ENCODE measurements around the gene C3orf70. TPM values are rescaled to one million over a fixed set of nuclear protein-coding genes. Genes with fewer than 3 reads are reported as not detected.
A peak's percentile ranks its signal among the peaks of the same experiment; 100 is the strongest.

C3orf70 gene
- polyA plus RNA-seq, 1 donor, result 3.2 TPM

DNA sequence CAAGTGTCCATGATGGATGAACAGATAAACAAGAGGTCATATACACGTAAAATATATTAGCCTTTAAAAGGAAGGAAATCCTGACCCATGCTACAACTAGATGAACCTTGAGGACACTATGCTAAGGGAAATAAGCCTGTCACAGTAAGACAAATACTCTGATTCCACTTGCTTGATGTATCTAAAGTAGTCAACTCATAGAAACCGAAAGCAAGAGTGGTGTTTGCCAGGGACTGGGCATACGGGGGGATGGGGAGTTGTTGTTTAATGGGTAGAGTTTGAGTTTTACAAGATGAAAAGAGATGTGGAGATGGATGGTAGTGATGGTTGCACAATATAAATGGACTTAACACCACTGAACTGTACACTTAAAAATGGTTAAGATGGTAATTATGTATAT lies 65.4 kb downstream of the C3orf70 start:
- DNase-seq (ENCODE audit: low read depth), result no peak

DNA sequence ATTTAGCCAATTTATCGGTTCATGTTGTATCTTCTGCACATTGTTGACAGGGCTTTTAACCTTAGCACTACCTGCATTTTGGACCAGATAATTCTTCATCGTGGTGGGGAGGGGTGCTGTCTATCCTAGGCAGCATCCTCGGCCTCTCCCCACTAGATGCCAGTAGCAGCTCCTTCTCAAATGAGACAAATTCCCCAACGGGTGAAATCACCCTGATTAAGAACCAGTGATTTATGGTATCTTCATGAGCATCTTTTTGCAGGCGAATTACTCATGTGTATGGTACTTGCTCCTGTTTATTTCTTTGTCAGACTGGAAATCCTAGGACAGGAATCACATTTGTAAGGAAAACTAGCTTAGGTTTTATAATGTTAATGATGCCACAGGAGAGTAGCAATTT lies 68.0 kb downstream of the C3orf70 start:
- no peak for DNase-seq (ENCODE audit: low read depth)

DNA sequence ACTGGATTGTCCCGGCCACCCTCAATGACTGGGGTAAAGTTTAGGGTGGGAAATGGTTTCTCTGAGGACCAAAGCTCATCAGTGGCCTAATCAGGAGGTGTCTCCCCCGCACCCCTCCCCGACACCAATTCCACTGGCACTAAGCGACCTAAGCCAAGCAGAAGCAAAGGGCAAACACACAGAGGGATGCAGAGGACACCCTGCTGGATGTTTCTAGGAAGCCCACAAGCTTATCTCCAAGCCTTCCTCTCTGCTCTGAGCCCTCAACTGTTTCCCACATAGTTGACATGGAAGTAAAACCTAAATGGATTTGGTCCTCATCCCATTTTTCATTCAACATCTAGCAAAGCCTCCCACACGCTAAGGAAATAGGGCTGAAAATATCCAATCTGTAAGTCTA lies 68.5 kb downstream of the C3orf70 start:
- DNase-seq (ENCODE audit: low read depth), result no peak

- DNase-seq (ENCODE audit: low read depth), result no peak
Measured at GRCh38 chr3:185082829-185083228, 70.0 kb downstream of the C3orf70 start.

DNA sequence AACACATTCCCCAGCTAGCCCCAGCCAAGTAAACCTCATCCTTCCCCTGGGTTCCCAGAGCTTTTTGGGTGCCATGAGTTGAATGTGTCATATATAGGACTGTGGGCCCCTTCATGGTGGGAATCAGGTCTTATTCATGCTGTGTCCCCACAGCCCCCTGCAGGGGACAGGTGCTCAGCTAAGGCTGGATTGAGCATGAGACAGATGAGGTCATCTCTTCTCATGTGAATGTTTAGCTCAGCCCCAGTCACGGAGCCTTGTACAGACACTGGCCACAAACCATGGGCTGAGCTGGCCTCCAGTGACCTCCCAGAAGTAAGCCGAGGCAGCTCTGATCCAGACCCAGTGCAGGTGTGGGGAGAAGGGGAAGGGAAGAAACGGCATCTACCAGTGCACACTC lies 70.7 kb downstream of the C3orf70 start:
- DNase-seq (ENCODE audit: low read depth), result no peak

DNA sequence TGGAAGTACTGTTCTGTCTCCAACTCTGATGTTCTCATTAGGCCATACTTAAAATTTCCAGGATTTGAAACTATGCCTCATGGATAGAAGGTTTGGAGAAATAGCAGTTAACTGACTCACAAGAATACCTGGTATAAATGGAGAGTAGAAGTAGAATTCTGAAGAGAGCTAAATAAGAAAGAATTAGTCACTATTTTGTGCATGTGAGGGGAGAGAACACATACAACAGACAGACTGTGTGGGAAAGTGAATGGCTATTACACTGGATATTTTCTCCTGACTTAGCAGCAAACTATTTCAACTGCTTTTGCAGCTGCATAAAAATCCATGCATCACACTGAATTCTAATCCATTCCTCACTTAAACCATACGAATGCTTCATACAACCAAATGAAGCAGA lies 71.3 kb downstream of the C3orf70 start:
- no peak for DNase-seq (ENCODE audit: low read depth)

DNA sequence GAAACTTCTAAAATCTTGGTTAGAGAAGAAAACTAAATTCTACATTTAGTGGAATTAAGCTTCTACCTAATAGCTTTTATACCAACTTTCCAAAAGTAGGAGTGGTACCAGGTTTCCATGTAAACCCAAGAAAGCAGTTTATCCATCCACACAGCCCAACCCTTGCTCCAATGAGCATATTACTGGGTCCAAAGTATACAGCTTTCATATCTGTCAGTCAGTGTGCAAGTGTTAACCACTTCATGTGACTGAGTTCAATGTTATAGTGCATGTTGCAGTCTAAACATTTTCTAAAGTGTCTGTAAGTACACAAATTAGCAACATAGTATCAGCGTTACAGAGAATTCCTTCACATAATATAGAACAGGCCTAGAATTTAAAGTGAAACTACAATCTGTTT lies 73.2 kb downstream of the C3orf70 start:
- DNase-seq (ENCODE audit: low read depth), result no peak

DNA sequence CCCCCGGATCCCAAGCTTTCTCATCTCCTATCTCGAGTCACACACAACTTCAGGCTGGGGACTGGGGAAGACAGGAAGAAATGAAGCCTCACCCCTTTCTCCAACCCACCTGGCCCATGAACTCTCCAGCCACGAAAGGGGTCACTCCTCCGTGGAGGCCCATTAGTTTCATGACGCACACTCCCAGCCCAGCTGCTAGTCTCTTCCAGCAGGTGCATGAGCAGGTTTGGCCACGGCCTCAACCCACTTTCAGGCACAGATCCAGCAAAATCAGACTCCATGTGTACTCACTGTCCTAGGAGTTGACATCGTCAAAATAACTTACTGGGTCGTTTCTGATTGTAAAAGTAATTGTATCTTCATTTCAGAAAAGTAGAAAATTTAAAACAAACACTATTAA lies 76.6 kb downstream of the C3orf70 start:
- no peak for DNase-seq (ENCODE audit: low read depth)

DNA sequence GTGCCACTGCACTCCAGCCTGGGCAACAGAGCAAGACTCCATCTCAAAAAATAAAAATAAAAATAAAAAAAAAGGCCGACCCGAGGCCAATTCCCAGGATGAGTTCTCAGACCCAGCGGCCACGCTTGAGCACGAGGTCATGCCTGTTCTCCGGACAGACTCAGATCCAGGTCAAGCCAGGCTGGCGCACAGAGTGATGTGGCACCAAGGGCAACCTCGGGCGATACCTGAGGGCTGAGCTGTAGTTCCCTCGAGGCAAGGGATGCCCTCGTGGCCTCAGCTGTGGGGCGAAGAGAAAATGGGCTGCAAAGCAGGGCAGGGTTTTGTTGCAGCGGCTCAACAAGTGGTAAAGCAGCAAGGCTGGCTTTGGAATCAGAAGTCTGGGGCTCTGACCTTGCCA lies 77.3 kb downstream of the C3orf70 start:
- DNase-seq (ENCODE audit: low read depth), result no peak

DNA sequence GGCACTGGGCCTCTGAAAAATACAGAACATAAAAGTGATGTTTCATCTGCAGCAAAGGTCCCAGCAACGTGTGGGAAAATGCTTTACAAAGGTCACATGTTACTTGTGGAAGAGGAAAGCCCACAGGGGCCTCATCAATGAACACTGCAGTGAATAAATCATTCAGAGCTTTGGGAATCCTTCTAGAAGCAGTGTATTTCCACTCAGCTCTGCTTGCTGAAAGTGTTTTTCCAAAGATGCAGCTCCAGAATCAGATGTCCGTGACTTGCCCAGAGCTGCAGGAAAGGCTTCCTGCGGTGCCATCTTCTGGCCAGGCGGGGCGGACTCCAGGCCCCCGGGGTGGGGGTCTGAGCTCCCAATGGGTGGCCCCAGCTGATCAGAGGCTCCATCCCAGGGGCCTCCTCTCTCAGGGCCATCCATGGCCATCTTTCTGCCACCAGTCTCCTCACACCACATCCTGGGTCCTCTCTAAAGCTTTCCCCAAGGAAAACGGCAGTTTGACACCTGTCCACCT lies 81.5 kb downstream of the C3orf70 start:
- no peak for DNase-seq (ENCODE audit: low read depth)

DNA sequence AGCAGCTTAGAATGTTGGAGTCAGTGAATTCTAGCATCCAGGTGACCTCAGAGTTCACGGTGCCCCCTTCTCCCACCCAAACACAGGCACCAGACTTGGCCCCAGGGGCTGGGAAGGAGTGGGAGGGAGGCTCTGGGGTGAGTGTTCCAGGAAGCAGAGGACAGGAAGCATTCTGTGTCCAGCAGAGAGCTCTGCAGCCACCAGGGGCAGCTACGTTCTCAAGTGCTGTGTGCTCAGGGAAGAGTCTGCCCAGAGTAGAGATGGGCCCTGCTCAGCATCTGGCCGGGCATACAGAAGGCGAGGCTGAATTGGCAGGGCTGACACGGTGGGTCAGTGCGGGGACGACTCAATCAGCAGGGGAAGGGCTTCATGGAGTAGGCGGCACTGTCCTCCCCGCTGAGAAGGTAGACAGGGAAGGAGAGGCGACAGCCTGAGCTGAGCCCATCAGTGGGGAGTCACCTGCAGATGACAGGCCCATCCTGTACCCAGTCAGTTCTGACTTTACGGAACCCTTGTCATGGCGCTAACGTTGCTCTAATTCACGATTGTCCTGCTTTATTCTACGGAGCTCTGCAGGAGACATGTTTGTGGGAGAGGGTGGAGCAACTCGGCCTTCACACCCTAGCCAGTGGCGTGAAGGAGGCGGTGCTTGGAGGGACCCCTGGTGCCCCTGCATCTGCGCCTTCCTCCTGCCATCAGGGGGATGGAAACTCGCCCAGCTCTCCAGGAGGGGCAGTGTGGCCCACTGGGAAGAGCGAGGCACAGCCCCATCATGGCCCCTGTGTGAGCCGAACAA lies 82.2 kb downstream of the C3orf70 start:
- no peak for DNase-seq (ENCODE audit: low read depth)

DNA sequence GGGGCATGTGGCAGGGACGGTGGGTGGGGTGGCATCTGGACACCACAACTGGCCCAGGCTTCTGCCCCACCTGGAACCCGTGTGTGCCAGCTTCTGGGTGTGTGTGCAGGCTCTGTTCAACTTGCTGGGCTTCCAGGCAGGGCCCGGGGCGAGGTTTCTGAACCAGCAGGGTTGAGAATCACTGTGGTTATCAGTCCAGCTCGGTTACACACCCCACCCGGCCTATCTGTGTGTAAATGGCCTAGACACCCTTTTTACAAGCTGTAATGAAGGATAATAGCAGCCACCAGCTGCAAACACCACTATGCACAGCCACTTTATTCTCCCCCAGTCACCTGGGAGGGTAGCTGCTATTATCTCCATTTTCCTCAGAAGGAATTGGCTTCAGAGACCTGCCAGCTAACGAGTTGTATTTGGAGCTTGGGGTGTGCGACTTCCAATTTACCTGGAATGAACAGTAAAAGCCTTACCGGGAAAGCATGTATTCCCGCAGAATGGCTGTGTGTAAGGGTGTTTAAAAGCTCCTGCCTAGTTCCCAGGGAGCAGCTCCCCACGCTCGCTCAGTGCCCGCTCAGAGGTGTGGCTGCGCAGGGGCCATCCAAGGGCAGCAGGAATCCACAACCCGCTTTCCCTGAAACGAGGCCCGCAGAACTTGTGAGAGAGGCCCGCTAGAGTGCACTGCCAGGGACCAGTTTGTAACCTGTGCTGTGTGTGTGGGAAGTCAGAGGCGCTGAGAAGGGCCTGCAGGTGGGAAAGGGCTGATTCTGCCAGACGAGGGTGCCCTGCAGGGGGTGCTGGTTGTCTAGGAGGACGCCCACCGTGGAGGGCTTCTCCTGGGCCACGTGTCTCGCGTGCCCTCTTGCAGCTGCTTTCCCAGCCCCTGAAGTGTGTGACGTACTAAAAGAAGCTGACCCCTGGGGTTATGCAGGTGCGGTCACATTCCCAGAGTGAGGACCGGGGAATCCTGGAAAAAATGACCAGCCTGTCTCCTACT lies 83.5 kb downstream of the C3orf70 start:
- DNase-seq (ENCODE audit: low read depth), result no peak

GRCh38 chr3:185067173-185067572 lies 85.7 kb downstream of the C3orf70 start:
- DNase-seq (ENCODE audit: low read depth), result no peak

DNA sequence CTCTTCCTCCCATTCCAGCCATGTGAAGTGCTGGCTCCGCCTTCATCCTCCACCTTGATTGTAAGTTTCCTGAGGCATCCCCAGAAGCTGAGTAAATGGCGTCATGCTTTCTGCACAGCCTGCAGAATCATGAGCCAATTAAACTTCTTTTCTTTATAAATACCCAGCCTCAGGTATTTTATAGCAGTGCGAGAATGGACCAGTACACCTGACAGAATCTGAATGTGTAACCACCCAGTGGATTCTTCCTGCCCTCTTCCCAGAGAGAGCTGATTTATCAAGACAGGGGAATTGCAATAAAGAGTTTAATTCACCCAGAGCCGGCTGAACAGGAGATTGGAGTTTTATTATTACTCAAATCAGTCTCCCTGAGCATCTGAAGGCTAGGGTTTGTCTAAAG lies 86.6 kb downstream of the C3orf70 start:
- DNase-seq (ENCODE audit: low read depth), result no peak

DNA sequence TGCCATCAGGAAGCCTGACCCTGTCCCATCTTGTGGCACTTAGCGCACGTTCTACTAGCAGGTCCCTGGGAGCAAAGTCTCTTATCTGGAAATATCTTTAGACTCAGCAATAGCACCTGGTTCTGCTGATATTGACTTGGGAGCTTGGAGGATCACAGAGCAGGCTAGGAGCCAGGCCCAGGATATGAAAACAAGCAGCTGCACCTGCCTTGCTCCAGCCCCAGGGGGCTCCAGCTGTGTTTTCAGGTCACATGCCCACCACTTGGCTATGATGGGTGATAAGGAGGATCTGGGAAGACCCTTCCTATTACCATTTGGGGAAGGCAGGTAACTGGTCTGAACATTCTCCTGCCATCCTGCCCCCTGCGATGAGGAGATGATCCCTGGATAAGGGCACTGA lies 87.8 kb downstream of the C3orf70 start:
- DNase-seq (ENCODE audit: low read depth), result no peak

- no peak for DNase-seq (ENCODE audit: low read depth)
Measured at GRCh38 chr3:185063431-185063830, 89.4 kb downstream of the C3orf70 start.

DNA sequence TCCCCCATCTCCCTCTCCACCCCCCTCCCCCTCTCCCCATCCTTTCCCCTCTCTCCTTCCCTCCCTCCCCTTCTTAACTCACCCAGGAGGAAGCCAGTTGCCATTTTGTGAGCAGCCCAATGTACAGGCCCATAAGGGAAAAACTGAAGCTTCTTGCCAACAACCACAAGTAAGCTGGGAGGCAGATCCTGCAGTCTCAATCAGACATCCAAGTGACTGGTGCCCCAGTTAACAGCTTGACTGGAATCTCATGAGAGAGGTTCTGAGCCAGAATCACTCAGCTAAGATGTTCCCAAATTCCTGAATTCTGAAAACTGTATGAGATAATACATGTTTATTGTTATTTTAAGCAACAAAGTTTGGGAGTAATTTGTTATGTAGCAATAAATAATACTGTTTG lies 90.7 kb downstream of the C3orf70 start:
- peak; percentile 34 for DNase-seq (ENCODE audit: low read depth)

- DNase-seq (ENCODE audit: low read depth), result no peak
Measured at GRCh38 chr3:185060655-185061054, 92.2 kb downstream of the C3orf70 start.

DNA sequence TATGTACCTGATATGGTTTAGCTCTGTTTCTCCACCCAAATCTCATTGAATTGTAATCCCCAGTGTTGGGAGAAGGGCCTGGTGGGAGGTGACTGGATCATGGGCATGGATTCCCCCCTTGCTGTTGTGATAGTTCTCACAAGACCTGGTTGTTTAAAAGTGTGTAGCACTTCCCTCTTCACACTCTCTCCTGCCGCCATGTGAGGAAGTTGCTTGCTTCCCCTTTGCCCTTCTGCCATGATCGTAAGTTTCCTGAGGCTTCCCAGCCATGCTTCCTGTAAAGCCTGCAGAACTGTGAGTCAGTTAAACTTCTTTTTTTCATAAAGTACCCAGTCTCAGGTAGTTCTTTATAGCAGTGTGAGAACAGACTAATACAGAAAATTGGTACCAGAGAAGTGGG lies 93.1 kb downstream of the C3orf70 start:
- no peak for DNase-seq (ENCODE audit: low read depth)

DNA sequence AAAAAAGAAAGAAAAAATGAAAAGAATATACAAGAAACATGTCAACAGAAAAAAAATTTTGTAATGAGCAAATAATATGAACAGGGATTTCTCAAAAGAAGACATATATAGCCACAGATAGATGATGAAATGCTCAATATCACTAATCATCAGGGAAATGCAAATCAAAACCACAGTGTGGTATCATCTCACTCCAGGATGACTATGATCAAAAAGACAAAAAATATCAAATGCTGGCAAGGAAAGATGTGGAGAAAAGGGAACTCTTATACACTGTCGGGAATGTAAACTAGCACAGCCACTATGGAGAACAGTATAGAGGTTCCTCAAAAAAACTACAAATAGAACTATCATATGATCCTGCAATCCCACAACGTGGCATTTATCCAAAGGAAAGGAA lies 94.1 kb downstream of the C3orf70 start:
- no peak for DNase-seq (ENCODE audit: low read depth)

GRCh38 chr3:185057829-185058228 lies 95.0 kb downstream of the C3orf70 start:
- DNase-seq (ENCODE audit: low read depth), result no peak

DNA sequence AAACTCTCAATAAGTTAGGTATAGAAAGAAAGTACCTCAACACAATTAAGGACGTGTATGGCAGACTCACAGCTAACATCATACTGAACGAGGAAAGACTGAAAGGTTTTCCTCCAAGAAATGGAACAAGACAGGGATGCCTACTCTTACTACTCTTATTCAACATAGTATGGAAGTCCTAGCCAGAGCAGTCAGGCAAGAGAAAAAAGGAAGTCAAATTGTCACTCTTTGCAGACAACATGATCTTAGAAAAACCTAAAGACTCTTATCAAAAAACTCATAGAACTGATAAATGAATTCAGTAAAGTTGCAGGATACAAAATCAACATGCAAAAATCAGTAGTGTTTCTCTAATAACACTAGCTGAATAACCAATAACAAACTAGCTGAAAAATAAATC lies 96.0 kb downstream of the C3orf70 start:
- DNase-seq (ENCODE audit: low read depth), result no peak

GRCh38 chr3:185052631-185053030 lies 100.2 kb downstream of the C3orf70 start:
- no peak for DNase-seq (ENCODE audit: low read depth)

Data from forelimb muscle (tissue), 1 donor.